Measurements from ENCODE around the gene TFEC. TPM values are rescaled to one million over a fixed set of nuclear protein-coding genes. Genes with fewer than 3 reads are reported as not detected.

The TFEC gene
- total RNA-seq, 3 donors from 2014 or later: 5.6 to 19.0 (median 7.2) TPM

GRCh38 chr7:115968171-115968570, 62.4 kb downstream of the TFEC start:
- no peaks in the 10 kb centered on the region for H3K27me3 ChIP-seq
- no peaks in the 10 kb centered on the region for H3K9me3 ChIP-seq
- H3K36me3 ChIP-seq: no peaks in the 10 kb centered on the region

GRCh38 chr7:115965796-115966475, 64.6 kb downstream of the TFEC start:
- H3K4me3 ChIP-seq: no peak overlapping the region
- intact Hi-C loops (cut with DNase I; ENCODE audit: low total_unique reads): no loop called here
- no peaks in the 10 kb centered on the region for H3K4me1 ChIP-seq
- H3K27ac ChIP-seq: no peak overlapping the region
- no peaks in the 10 kb centered on the region for H3K9me3 ChIP-seq
- no peak for TF ChIP-seq CTCF (IDR thresholded peaks at IDR 0.05)
- TF ChIP-seq POLR2AphosphoS5 (IDR thresholded peaks at IDR 0.05): no peak
- no peaks in the 10 kb centered on the region for H3K27me3 ChIP-seq
- no peak for DNase-seq (ENCODE audit: low spot score in 2 of 2)
- H3K36me3 ChIP-seq: no peaks in the 10 kb centered on the region

More at GRCh38 chr7:115968171-115968570, 62.4 kb downstream of the TFEC start:
- H3K4me3 ChIP-seq: no peak overlapping the region
- no peak for DNase-seq (ENCODE audit: low spot score in 2 of 2)
- TF ChIP-seq CTCF (IDR thresholded peaks at IDR 0.05) (no peak), POLR2A (IDR thresholded peaks at IDR 0.05) (no peak), POLR2AphosphoS5 (IDR thresholded peaks at IDR 0.05) (no peak)
- H3K4me1 ChIP-seq: no peaks in the 10 kb centered on the region
- intact Hi-C loops (cut with DNase I; ENCODE audit: low total_unique reads): no loop called here
- no peak overlapping the region for H3K27ac ChIP-seq

- H3K36me3 ChIP-seq: no peaks in the 10 kb centered on the region
- H3K9me3 ChIP-seq: no peaks in the 10 kb centered on the region
- intact Hi-C loops (cut with DNase I; ENCODE audit: low total_unique reads): no loop called here
- no peaks in the 10 kb centered on the region for H3K4me1 ChIP-seq
- no peak for DNase-seq (ENCODE audit: low spot score in 2 of 2)
- no peaks in the 10 kb centered on the region for H3K27me3 ChIP-seq
- H3K27ac ChIP-seq: no peak overlapping the region
- no peak for TF ChIP-seq CTCF (IDR thresholded peaks at IDR 0.05)
- no peak for TF ChIP-seq POLR2A (IDR thresholded peaks at IDR 0.05)
- no peak for TF ChIP-seq POLR2AphosphoS5 (IDR thresholded peaks at IDR 0.05)
- no peak overlapping the region for H3K4me3 ChIP-seq
Measured at GRCh38 chr7:115965236-115965635, 65.3 kb downstream of the TFEC start.

GRCh38 chr7:115964799-115965198, 65.8 kb downstream of the TFEC start:
- Histone ChIP-seq H3K9me3 (no peaks in the 10 kb centered on the region), H3K27me3 (no peaks in the 10 kb centered on the region), H3K36me3 (no peaks in the 10 kb centered on the region), H3K27ac (no peak overlapping the region), H3K4me3 (no peak overlapping the region), H3K4me1 (no peaks in the 10 kb centered on the region)
- intact Hi-C loops (cut with DNase I; ENCODE audit: low total_unique reads): no loop called here
- no peak for DNase-seq (ENCODE audit: low spot score in 2 of 2)
- TF ChIP-seq POLR2AphosphoS5 (IDR thresholded peaks at IDR 0.05): no peak
- no peak for TF ChIP-seq CTCF (IDR thresholded peaks at IDR 0.05)
- no peak for TF ChIP-seq POLR2A (IDR thresholded peaks at IDR 0.05)

- Histone ChIP-seq H3K4me1 (no peaks in the 10 kb centered on the region), H3K27me3 (no peaks in the 10 kb centered on the region), H3K27ac (no peak overlapping the region), H3K9me3 (no peaks in the 10 kb centered on the region), H3K4me3 (no peak overlapping the region), H3K36me3 (no peaks in the 10 kb centered on the region)
- intact Hi-C loops (cut with DNase I; ENCODE audit: low total_unique reads): no loop called here
- no peak for DNase-seq (ENCODE audit: low spot score in 2 of 2)
- TF ChIP-seq POLR2A (IDR thresholded peaks at IDR 0.05): no peak
- no peak for TF ChIP-seq POLR2AphosphoS5 (IDR thresholded peaks at IDR 0.05)
- TF ChIP-seq CTCF (IDR thresholded peaks at IDR 0.05): no peak
Measured at GRCh38 chr7:115962340-115962739, 68.2 kb downstream of the TFEC start.
